HG03097 (cell line): ENCODE data around the gene C6orf163.
A peak's percentile ranks its signal among the peaks of the same experiment; 100 is the strongest.

ENCODE experiments used
- ATAC-seq: cut with Tn5 transposase; IDR thresholded peaks from one replicate; pipeline ENCODE4 v1.9.1; 2021; ENCODE audit not compliant: unreplicated experiment, low FRiP score

The C6orf163 gene

GRCh38 chr6:87351583-87351982 lies 7.0 kb downstream of the C6orf163 start:
- no peak for ATAC-seq

- ATAC-seq: no peak
Measured at GRCh38 chr6:87356181-87356580, 11.6 kb downstream of the C6orf163 start.

GRCh38 chr6:87357479-87358196 lies 13.0 kb downstream of the C6orf163 start:
- ATAC-seq: no peak

GRCh38 chr6:87364602-87365252 lies 20.1 kb downstream of the C6orf163 start:
- ATAC-seq: no peak

- ATAC-seq: no peak
Measured at GRCh38 chr6:87366072-87366827, 21.6 kb downstream of the C6orf163 start.

GRCh38 chr6:87366899-87367298 lies 22.3 kb downstream of the C6orf163 start:
- no peak for ATAC-seq

GRCh38 chr6:87373377-87373776 lies 28.8 kb downstream of the C6orf163 start:
- no peak for ATAC-seq

GRCh38 chr6:87375315-87375714 lies 30.7 kb downstream of the C6orf163 start:
- ATAC-seq: no peak

GRCh38 chr6:87376643-87377042 lies 32.0 kb downstream of the C6orf163 start:
- no peak for ATAC-seq

GRCh38 chr6:87378947-87379346 lies 34.3 kb downstream of the C6orf163 start:
- ATAC-seq: no peak

GRCh38 chr6:87382861-87383260 lies 38.2 kb downstream of the C6orf163 start:
- no peak for ATAC-seq

- no peak for ATAC-seq
Measured at GRCh38 chr6:87384038-87384437, 39.4 kb downstream of the C6orf163 start.

GRCh38 chr6:87384449-87384848 lies 39.8 kb downstream of the C6orf163 start:
- ATAC-seq: no peak

GRCh38 chr6:87391334-87391733 lies 46.7 kb downstream of the C6orf163 start:
- no peak for ATAC-seq

- ATAC-seq: peak; percentile 70
Measured at GRCh38 chr6:87393026-87393622, 48.5 kb downstream of the C6orf163 start.

- ATAC-seq: no peak
Measured at GRCh38 chr6:87395431-87395830, 50.8 kb downstream of the C6orf163 start.

- ATAC-seq: no peak
Measured at GRCh38 chr6:87396595-87397392, 52.2 kb downstream of the C6orf163 start.

- no peak for ATAC-seq
Measured at GRCh38 chr6:87397656-87398055, 53.0 kb downstream of the C6orf163 start.

- no peak for ATAC-seq
Measured at GRCh38 chr6:87401832-87402231, 57.2 kb downstream of the C6orf163 start.

- ATAC-seq: no peak
Measured at GRCh38 chr6:87407561-87407900, 62.9 kb downstream of the C6orf163 start.
